ENCODE results near the gene UNC5A.

Gene UNC5A

DNA sequence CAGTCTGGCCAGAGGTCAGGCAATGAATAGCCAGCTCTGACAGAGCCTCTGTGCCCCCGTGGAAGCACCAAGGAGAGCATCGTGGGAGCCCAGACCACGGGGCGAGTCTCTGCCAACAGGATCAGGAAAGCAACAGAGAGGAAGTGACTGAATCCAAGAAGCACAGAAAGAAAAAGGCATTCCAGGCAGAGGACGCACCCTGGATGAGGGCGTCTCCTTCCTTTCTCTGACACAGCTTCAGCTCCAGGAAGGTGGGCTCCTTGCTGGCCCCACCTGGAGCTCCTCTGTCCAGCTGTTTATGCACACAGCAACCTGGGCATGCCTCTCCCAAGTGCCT, 72.2 kb downstream of the UNC5A start:
- DNase-seq (ENCODE audit: low read depth), result no peak
- no peak overlapping the region for H3K4me3 ChIP-seq (ENCODE audit: low read depth, low read length)
- TF ChIP-seq, protein P1, sequence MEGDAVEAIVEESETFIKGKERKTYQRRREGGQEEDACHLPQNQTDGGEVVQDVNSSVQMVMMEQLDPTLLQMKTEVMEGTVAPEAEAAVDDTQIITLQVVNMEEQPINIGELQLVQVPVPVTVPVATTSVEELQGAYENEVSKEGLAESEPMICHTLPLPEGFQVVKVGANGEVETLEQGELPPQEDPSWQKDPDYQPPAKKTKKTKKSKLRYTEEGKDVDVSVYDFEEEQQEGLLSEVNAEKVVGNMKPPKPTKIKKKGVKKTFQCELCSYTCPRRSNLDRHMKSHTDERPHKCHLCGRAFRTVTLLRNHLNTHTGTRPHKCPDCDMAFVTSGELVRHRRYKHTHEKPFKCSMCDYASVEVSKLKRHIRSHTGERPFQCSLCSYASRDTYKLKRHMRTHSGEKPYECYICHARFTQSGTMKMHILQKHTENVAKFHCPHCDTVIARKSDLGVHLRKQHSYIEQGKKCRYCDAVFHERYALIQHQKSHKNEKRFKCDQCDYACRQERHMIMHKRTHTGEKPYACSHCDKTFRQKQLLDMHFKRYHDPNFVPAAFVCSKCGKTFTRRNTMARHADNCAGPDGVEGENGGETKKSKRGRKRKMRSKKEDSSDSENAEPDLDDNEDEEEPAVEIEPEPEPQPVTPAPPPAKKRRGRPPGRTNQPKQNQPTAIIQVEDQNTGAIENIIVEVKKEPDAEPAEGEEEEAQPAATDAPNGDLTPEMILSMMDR (IDR thresholded peaks at IDR 0.05; ENCODE audit: low read depth, low read length, missing control alignments), result no peak

DNA sequence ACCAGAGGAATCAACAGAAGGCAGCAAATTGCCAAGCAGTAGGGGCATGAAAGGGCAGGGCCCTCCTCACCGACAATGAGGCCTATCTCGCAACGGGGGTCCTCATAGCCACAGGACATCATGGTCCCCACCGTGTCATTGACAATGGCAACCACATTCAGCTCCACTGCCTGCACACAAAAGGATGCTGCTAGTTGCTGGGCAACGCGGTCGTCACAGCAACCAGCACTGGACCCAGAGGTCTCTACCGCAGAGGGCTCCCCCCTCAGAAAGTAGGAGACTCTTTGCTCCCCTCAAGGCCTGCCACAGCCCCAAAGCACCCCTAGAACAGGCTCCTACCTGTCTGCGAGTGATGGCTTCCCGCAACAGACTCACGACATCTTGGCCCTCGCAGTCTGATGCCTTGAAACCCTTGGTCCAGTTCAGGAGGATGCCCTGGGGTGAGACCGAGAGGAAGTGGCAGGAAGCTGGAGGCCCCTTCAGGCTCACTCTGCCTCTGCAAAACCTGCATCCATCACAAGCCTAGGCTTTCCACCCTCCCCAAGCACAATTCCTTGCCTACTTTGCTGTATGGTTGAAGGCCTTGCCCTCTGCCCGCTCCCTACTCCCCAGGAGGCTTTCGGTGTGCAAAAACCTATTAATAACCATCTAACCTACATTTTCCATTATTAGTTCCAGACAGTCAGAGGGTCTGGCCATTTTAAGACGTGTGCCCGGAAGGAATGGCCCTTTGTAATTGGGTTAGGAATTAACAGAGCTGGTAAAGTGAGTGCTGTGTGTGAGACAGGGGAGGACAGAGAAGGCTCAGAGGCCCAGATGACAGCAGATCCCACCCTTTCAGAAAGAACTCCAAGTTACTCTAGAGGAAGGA, 73.6 kb downstream of the UNC5A start:
- no peak overlapping the region for H3K4me3 ChIP-seq (ENCODE audit: low read depth, low read length)
- TF ChIP-seq, protein P1 (IDR thresholded peaks at IDR 0.05; ENCODE audit: low read depth, low read length, missing control alignments), result no peak
- no peak for DNase-seq (ENCODE audit: low read depth)

DNA sequence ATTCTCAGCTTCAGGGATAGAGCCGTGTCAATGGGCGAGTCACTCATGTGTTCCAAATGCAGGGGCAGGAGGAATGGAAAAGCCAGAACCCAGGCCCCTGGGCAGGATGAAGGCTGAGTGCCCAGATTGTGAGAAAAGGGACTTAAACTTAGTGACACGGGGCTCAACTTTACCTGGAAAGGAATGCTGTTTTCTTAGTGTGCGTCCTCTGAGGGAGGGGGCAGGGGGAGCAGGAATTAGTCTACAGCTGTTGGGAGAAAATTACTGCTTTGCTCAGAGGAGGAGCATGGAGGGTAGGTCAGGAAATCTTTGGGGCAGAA, 74.2 kb downstream of the UNC5A start:
- H3K4me3 ChIP-seq (ENCODE audit: low read depth, low read length), result no peak overlapping the region
- TF ChIP-seq, protein P1 (IDR thresholded peaks at IDR 0.05; ENCODE audit: low read depth, low read length, missing control alignments), result no peak
- no peak for DNase-seq (ENCODE audit: low read depth)

DNA sequence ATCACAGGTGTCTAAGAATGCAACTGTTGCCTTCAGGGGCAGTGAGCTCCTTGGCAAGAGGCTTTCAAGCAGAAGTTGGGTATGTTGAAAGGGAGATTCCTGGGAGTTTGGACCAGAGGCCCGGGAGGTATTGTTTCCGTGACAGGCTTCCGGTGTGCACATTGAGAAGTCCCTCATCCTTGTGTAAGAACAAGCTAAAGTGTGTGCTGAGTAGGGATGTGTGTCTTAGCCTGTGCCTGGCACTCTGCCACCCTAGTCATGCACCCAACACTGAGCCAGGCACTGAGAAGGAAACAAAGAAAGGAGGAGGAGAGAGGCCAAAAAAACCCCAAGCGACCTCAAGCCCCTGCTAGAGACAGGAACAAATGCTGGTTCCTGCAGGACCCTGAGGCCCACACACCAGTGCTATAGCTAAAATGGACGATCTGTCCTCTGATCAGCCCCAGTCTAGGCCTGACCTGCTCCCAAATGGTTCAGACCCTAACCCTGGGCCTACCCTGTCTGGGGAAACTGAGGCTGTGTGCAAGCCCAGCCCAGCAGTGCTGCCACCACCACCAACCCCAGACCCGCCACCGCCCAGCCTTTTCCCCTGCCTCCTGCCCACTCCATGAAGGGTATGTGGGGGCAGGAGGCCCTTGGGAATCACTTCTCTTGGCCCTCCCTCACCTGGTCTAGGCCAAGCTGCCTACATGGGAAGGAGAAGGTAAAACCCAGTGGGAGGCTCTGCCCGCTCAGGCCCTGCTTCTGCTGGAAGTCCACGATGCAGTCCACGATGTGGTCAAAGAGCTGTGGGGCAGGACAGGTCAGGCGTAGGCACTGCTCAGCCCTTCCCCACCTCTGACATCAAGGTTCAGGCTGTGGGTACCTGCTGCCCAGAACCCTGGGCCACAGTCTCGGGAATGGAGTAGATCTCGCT, 76.2 kb downstream of the UNC5A start:
- DNase-seq (ENCODE audit: low read depth), result no peak
- TF ChIP-seq, protein P1 (IDR thresholded peaks at IDR 0.05; ENCODE audit: low read depth, low read length, missing control alignments), result no peak
- H3K4me3 ChIP-seq (ENCODE audit: low read depth, low read length), result no peak overlapping the region

DNA sequence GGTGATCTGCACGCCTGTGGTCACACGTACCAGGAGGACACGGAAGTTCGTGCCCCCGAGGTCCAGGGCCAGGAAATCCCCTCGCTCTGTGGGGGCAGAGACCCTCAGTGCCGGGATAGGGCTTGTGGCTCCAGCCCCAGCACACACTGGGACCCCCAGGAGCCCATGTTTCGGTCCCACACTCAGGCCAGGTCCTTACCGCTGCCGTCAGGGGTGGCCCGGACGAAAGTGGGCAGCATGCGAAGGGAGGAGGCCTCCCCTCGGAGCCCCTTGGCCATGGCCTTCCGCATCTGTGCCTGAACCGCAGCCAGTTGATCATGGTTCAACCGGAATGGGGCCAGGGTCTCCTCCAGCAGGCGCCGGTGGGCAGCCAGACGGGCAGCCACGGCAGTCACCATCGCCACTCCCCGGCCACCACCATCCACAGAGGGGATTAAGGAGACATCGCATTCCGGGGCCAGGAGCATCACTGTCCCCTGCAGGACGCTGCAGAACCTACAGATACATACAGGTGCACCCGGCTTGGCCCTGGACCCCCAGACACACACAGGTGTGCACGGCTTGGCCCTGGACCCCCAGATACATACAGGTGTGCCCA, 77.0 kb downstream of the UNC5A start:
- TF ChIP-seq, protein P1 (IDR thresholded peaks at IDR 0.05; ENCODE audit: low read depth, low read length, missing control alignments), result no peak
- no peak overlapping the region for H3K4me3 ChIP-seq (ENCODE audit: low read depth, low read length)
- DNase-seq (ENCODE audit: low read depth), result no peak

DNA sequence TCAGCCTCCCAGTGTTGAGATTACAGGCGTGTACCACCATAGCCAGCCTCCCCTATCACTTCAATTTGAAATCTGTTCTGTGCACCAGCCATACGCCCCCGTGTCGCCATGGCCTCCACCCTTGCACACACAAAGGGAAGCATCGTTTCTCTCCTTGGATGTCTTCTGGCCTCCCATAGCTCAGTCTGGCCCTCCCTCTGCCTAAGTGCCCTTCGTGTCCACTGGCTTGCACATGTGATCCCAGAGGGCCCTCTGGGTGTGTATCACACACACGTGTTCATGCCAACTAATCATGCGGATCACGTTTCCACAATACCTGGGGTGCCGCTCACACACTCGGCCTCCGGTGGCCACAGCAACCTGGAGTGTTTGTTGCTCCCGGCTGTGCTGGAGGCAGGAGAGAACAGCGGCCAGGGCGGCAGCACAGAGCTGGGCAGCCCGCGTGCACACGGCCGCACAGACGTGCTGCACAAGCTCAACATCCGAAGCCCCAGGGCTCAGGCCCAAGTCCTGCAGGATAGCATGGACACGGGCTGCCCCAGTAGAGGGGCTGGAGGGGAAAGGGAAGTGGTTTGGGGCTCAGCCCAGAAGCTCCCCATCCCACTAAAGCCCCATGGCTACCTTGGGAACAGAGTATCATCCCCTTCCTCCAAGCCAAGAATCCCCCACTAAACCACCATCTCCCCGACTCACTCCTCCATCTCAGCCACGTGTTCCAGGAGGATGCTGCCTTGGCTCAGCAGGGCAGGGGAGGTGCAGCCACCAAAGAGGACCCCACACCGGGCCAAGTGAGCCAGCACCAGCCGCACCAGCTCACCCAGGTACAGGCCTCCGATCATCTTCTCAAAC, 77.9 kb downstream of the UNC5A start:
- DNase-seq (ENCODE audit: low read depth), result no peak
- H3K4me3 ChIP-seq (ENCODE audit: low read depth, low read length), result no peak overlapping the region
- TF ChIP-seq, protein P1 (IDR thresholded peaks at IDR 0.05; ENCODE audit: low read depth, low read length, missing control alignments), result no peak
